Measurements from ENCODE around the gene MOGAT2. TPM values are rescaled to one million over a fixed set of nuclear protein-coding genes. Genes with fewer than 3 reads are reported as not detected.
A peak's percentile ranks its signal among the peaks of the same experiment; 100 is the strongest.

Gene MOGAT2
- total and polyA plus RNA-seq, 2 experiments from 2014 or later = 2.9 to 3.2 TPM

DNA sequence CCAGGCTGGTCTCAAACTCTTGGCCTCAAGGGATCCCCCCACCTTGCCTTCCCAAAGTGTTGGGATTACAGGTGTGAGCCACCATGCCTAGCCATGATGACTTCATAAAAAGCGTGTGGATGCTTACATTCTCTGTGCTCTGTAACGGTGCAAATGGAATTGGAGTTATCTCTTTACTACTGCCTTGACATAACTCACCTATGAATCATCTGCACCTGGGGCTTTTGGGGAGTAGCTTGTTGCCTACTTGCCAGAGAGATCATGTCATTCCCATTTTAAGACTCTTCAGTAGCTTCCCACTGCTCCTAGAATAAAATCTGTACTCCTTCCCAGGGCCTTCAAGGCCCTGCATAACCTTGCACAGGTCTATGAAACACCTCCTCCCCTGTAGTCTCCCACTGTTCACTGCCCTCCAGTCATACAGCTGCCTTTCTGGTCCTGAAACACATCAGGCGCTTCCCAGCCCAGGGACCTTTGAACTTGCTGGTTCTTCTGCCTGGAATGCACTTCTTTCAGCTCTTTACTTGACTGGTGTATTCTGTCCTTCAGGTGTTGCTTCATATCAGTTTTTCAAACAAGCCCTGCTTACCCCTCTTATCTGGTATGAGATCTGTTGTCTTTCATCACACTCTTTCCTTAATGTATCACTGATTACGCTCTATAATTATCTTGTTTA lies 19.6 kb upstream of the MOGAT2 start:
- H3K4me3 ChIP-seq = no peak overlapping the region
- H4K20me1 ChIP-seq (ENCODE audit: insufficient read depth, poor library complexity, severe bottlenecking) = no peaks in the 10 kb centered on the region
- TF ChIP-seq CTCF (IDR thresholded peaks at IDR 0.05; ENCODE audit: poor library complexity) = no peak
- H3K79me2 ChIP-seq = no peaks in the 10 kb centered on the region
- H3K4me1 ChIP-seq (ENCODE audit: insufficient read depth) = no peaks in the 10 kb centered on the region
- no peaks in the 10 kb centered on the region for H3K36me3 ChIP-seq (replicated peaks; ENCODE audit: insufficient read depth, low read depth)
- peak; percentile 45 for DNase-seq (ENCODE audit: low spot score)
- H3K4me2 ChIP-seq = no peak overlapping the region
- no peaks in the 10 kb centered on the region for H3K27me3 ChIP-seq
- H3K27ac ChIP-seq = no peak overlapping the region
- no peaks in the 10 kb centered on the region for H3K9me2 ChIP-seq (replicated peaks; ENCODE audit: insufficient read depth)
- no peak overlapping the region for H2AFZ ChIP-seq
- WGBS (ENCODE audit: low lambda C conversion rate, missing lambda C conversion rate) = 37% methylated on average over 4 of the region's 4 CpGs
- no peaks in the 10 kb centered on the region for H3K9me3 ChIP-seq (ENCODE audit: low read depth)

DNA sequence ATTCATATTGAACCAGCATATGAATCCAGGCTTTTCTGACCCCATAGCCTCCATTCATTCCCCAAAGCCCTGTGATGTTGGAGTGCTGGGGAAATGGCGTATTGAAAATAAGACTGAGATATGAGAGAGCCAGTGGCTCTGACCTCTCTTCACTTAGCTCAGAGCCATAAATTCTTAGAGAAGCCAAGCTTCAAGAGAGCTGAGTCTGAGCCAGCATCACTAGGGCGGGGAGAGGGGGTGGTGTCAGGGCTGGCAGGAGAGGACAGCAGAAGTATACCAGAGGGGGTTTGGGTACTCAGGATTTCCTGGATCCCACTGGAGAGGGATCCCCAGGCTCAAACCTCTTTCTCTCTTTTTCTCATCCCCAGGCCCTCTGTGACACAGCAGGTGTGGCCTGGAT lies 16.7 kb upstream of the MOGAT2 start:
- TF ChIP-seq EZH2 (IDR thresholded peaks at IDR 0.05; ENCODE audit: borderline replicate concordance) = no peak
- TF ChIP-seq CTCF (IDR thresholded peaks at IDR 0.05; ENCODE audit: poor library complexity) = no peak
- TF ChIP-seq EZH2phosphoT487 (IDR thresholded peaks at IDR 0.05; ENCODE audit: low read depth, severe bottlenecking, unreplicated experiment) = no peak
- H3K9me2 ChIP-seq (replicated peaks; ENCODE audit: insufficient read depth) = no peaks in the 10 kb centered on the region
- no peaks in the 10 kb centered on the region for H3K9me3 ChIP-seq (ENCODE audit: low read depth)

DNA sequence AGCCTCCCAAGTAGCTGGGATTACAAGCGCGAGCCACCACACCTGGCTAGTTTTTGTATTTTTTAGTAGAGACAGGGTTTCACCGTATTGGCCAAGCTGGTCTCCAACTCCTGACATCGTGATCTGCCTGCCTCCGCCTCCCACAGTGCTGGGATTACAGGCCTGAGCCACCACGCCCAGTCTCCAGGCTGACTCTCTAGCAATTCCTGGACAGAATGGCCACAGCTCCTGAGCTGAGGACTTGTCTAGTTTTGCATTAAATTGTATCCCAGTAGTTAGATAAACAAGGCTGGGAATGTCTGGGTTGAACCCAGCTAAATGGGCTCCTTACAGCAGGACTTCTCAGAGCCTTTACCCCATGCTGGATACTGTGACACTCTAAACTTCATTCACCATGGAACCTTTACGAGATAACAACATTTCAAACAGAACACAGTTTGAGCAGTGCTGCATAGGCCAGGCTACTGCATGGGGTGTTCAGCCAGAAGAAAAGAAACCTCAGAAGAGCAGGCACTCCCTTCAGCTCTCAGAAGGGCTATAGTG lies 13.9 kb upstream of the MOGAT2 start:
- no peaks in the 10 kb centered on the region for H3K9me2 ChIP-seq (replicated peaks; ENCODE audit: insufficient read depth)
- TF ChIP-seq CTCF (IDR thresholded peaks at IDR 0.05; ENCODE audit: poor library complexity) = no peak
- no peak for TF ChIP-seq EZH2phosphoT487 (IDR thresholded peaks at IDR 0.05; ENCODE audit: low read depth, severe bottlenecking, unreplicated experiment)
- TF ChIP-seq EZH2 (IDR thresholded peaks at IDR 0.05; ENCODE audit: borderline replicate concordance) = no peak
- no peak for DNase-seq (ENCODE audit: low spot score)
- no peaks in the 10 kb centered on the region for H3K4me1 ChIP-seq (ENCODE audit: insufficient read depth)
- H3K4me3 ChIP-seq = no peak overlapping the region
- no peak overlapping the region for H3K4me2 ChIP-seq
- 80% methylated on average over 7 of the region's 7 CpGs for WGBS (ENCODE audit: low lambda C conversion rate, missing lambda C conversion rate)
- no peak overlapping the region for H3K27ac ChIP-seq
- no peaks in the 10 kb centered on the region for H3K9me3 ChIP-seq (ENCODE audit: low read depth)
- H3K36me3 ChIP-seq (replicated peaks; ENCODE audit: insufficient read depth, low read depth) = no peaks in the 10 kb centered on the region
- no peaks in the 10 kb centered on the region for H3K27me3 ChIP-seq
- H2AFZ ChIP-seq = no peak overlapping the region
- no peaks in the 10 kb centered on the region for H3K79me2 ChIP-seq
- no peaks in the 10 kb centered on the region for H4K20me1 ChIP-seq (ENCODE audit: insufficient read depth, poor library complexity, severe bottlenecking)

More for the DNA sequence above, 16.7 kb upstream of the MOGAT2 start:
- 94% methylated on average over 2 of the region's 2 CpGs for WGBS (ENCODE audit: low lambda C conversion rate, missing lambda C conversion rate)
- H3K36me3 ChIP-seq (replicated peaks; ENCODE audit: insufficient read depth, low read depth) = no peaks in the 10 kb centered on the region
- no peak overlapping the region for H3K27ac ChIP-seq
- no peak overlapping the region for H3K4me3 ChIP-seq
- H4K20me1 ChIP-seq (ENCODE audit: insufficient read depth, poor library complexity, severe bottlenecking) = no peaks in the 10 kb centered on the region
- no peak for DNase-seq (ENCODE audit: low spot score)
- no peaks in the 10 kb centered on the region for H3K79me2 ChIP-seq
- no peak overlapping the region for H2AFZ ChIP-seq
- no peaks in the 10 kb centered on the region for H3K4me1 ChIP-seq (ENCODE audit: insufficient read depth)
- no peaks in the 10 kb centered on the region for H3K27me3 ChIP-seq
- H3K4me2 ChIP-seq = no peak overlapping the region

All from hepatocyte (in vitro differentiated cells).